WTC11 (cell line): Measurements from ENCODE around the gene ARAP1. TPM values are rescaled to one million over a fixed set of nuclear protein-coding genes. Genes with fewer than 3 reads are reported as not detected.

Experiments
- ATAC-seq: fragments of 200-7000 bp; cut with Tn5 transposase; 2 replicates; pipeline ENCODE4 v1.10.0; 2021; ENCODE audit warnings: mild to moderate bottlenecking, moderate library complexity
- CTCF ChIA-PET: fragments of 300-600 bp; sonication (Branson Sonifier 250); formaldehyde crosslinking; loops from one replicate; lab custom pipeline; 2021; ENCODE audit warnings: antibody characterized with exemption; lab: Charles Lee
- POLR2A ChIA-PET: fragments of 350-600 bp; sonication (Branson Sonifier 250); formaldehyde crosslinking; loops from one replicate; lab custom pipeline; 2021; ENCODE audit warnings: antibody characterized with exemption; lab: Charles Lee
- DNase-seq: peaks from one replicate; pipeline ENCODE4 v3.0.0; 2021; ENCODE audit warnings: low spot score
- H3K27ac Mint-ChIP-seq: 2 replicates; pipeline ENCODE4 v1.8.0; 2021; ENCODE audit warnings: mixed read lengths
- H3K27me3 Mint-ChIP-seq: 2 replicates; pipeline ENCODE4 v1.8.0; 2021; ENCODE audit warnings: low read depth, mild to moderate bottlenecking, moderate library complexity, mixed read lengths
- H3K36me3 Mint-ChIP-seq: 2 replicates; pipeline ENCODE4 v1.8.0; 2021; ENCODE audit warnings: mixed read lengths
- H3K4me1 Mint-ChIP-seq: 2 replicates; pipeline ENCODE4 v1.8.0; 2022; ENCODE audit warnings: mixed read lengths
- H3K4me3 Mint-ChIP-seq: 2 replicates; pipeline ENCODE4 v1.8.0; 2021; ENCODE audit warnings: mild to moderate bottlenecking, moderate library complexity, mixed read lengths
- H3K9me3 Mint-ChIP-seq: 2 replicates; pipeline ENCODE4 v1.8.0; 2021; ENCODE audit warnings: mixed read lengths
- AFF4 ChIP-seq: sonication (generic); formaldehyde crosslinking; IDR thresholded peaks from 2 replicates; pipeline ENCODE4 v1.8.1; 2023; ENCODE audit warnings: mild to moderate bottlenecking, missing genetic modification reagents, borderline replicate concordance
- ATF2 ChIP-seq: sonication (generic); formaldehyde crosslinking; IDR thresholded peaks from 2 replicates; pipeline ENCODE4 v1.8.1; 2022; ENCODE audit warnings: low read depth, missing genetic modification reagents, borderline replicate concordance
- ATF3 ChIP-seq: sonication (generic); formaldehyde crosslinking; conservative IDR thresholded peaks from 2 replicates; pipeline ENCODE4 v1.8.1; 2022; ENCODE audit warnings: mild to moderate bottlenecking, missing genetic modification reagents
- CREM ChIP-seq: sonication (generic); formaldehyde crosslinking; IDR thresholded peaks from 2 replicates; pipeline ENCODE4 v1.8.1; 2022; ENCODE audit warnings: mild to moderate bottlenecking, missing genetic modification reagents, moderate library complexity
- CTCF ChIP-seq: fragments of 200-600 bp; IDR thresholded peaks from 2 replicates; pipeline ENCODE4 v1.8.0; 2022; ENCODE audit warnings: antibody characterized with exemption
- E2F4 ChIP-seq: sonication (generic); formaldehyde crosslinking; IDR thresholded peaks from 2 replicates; pipeline ENCODE4 v1.8.1; 2022; ENCODE audit warnings: low read depth, mild to moderate bottlenecking, moderate library complexity, missing genetic modification reagents, borderline replicate concordance
- ERG ChIP-seq: fragments of 250-450 bp; sonication (Bioruptor Pico); IDR thresholded peaks from 2 replicates; pipeline ENCODE4 v1.8.0; 2021; ENCODE audit warnings: mild to moderate bottlenecking
- ESRRA ChIP-seq: sonication (generic); formaldehyde crosslinking; IDR thresholded peaks from 2 replicates; pipeline ENCODE4 v1.8.1; 2022; ENCODE audit warnings: mild to moderate bottlenecking, missing genetic modification reagents, borderline replicate concordance
- JAZF1 ChIP-seq: fragments of 250-450 bp; sonication (Bioruptor Pico); IDR thresholded peaks from 2 replicates; pipeline ENCODE4 v1.9.0; 2021; ENCODE audit warnings: moderate library complexity, mild to moderate bottlenecking, inconsistent platforms
- JUN ChIP-seq: sonication (generic); formaldehyde crosslinking; IDR thresholded peaks from 2 replicates; pipeline ENCODE4 v1.8.0; 2023; ENCODE audit warnings: mild to moderate bottlenecking, missing genetic modification reagents
- KAT7 ChIP-seq: sonication (generic); formaldehyde crosslinking; IDR thresholded peaks from 2 replicates; pipeline ENCODE4 v1.8.1; 2023; ENCODE audit warnings: missing genetic modification reagents, mild to moderate bottlenecking, borderline replicate concordance
- MLX ChIP-seq: sonication (generic); formaldehyde crosslinking; IDR thresholded peaks from 2 replicates; pipeline ENCODE4 v1.8.1; 2023; ENCODE audit warnings: mild to moderate bottlenecking, missing genetic modification reagents, moderate library complexity
- NFYB ChIP-seq: sonication (generic); formaldehyde crosslinking; conservative IDR thresholded peaks from 2 replicates; pipeline ENCODE4 v1.8.0; 2022; ENCODE audit warnings: low read depth, missing genetic modification reagents
- NR3C1 ChIP-seq: sonication (generic); formaldehyde crosslinking; conservative IDR thresholded peaks from 2 replicates; pipeline ENCODE4 v1.8.1; 2023; ENCODE audit warnings: low read depth, mild to moderate bottlenecking, missing genetic modification reagents
- SOX15 ChIP-seq: fragments of 250-450 bp; sonication (Bioruptor Pico); IDR thresholded peaks from 2 replicates; pipeline ENCODE4 v1.9.0; 2021; ENCODE audit warnings: mild to moderate bottlenecking
- SP1 ChIP-seq: sonication (generic); formaldehyde crosslinking; conservative IDR thresholded peaks from 2 replicates; pipeline ENCODE4 v1.8.1; 2022; ENCODE audit warnings: missing genetic modification reagents
- ZNF121 ChIP-seq: sonication (generic); formaldehyde crosslinking; IDR thresholded peaks from 2 replicates; pipeline ENCODE4 v1.8.0; 2023; ENCODE audit warnings: missing genetic modification reagents
- ZNF263 ChIP-seq: sonication (generic); formaldehyde crosslinking; IDR thresholded peaks from 2 replicates; pipeline ENCODE4 v1.8.1; 2022; ENCODE audit warnings: low read depth, mild to moderate bottlenecking, moderate library complexity, missing genetic modification reagents
- ZNF396 ChIP-seq: fragments of 250-450 bp; sonication (Bioruptor Pico); IDR thresholded peaks from 2 replicates; pipeline ENCODE4 v1.8.0; 2021; ENCODE audit warnings: mild to moderate bottlenecking, moderate library complexity, borderline replicate concordance
- total RNA-seq: library from RNA; stranded (reverse); gene quantifications from 3 replicates; pipeline ENCODE4 v1.2.3, GENCODE V29; 2021

Gene ARAP1
- total RNA-seq, 1 experiment from 2014 or later = 98.8 TPM

- no peak for TF ChIP-seq ZNF396 (CRISPR knock-in tag)
- TF ChIP-seq ZNF263 = no peak
- no peak for TF ChIP-seq CREM (CRISPR knock-in tag)
- no peak for TF ChIP-seq ERG (CRISPR knock-in tag)
- TF ChIP-seq AFF4 (CRISPR knock-in tag) = no peak
- no peak for TF ChIP-seq E2F4 (CRISPR knock-in tag)
- TF ChIP-seq NR3C1 = no peak
- TF ChIP-seq MLX (CRISPR knock-in tag) = no peak
- TF ChIP-seq, all 79 proteins: peak for 0
- no peak overlapping the region for H3K4me3 Mint-ChIP-seq
- no peaks in the 10 kb centered on the region for H3K36me3 Mint-ChIP-seq
- H3K4me1 Mint-ChIP-seq = peaks cover 17% of the 10 kb centered on the region
- ATAC-seq (no peak), DNase-seq (no peak)
- no peaks in the 10 kb centered on the region for H3K9me3 Mint-ChIP-seq
- H3K27me3 Mint-ChIP-seq = no peaks in the 10 kb centered on the region
- POLR2A ChIA-PET = interaction anchor here (1.5 kb wide), 1 partner anchor 10 kb away, joined by 5 read pairs; no protein-coding TSS in a partner anchor
- CTCF ChIA-PET = interaction anchor here (0.6 to 1.8 kb wide), 6 partner anchors 8 to 88 kb away, joined by 3 to 8 read pairs (median 3); partner anchors contain the start of gene STARD10
- no peak overlapping the region for H3K27ac Mint-ChIP-seq
Measured at GRCh38 chr11:72772059-72772458, 19.9 kb upstream of the ARAP1 start.

GRCh38 chr11:72771507-72771906 is 19.3 kb upstream of the ARAP1 start:
- POLR2A ChIA-PET = interaction anchor here (1.5 kb wide), 1 partner anchor 11 kb away, joined by 5 read pairs; no protein-coding TSS in a partner anchor
- H3K27ac Mint-ChIP-seq = no peak overlapping the region

More at GRCh38 chr11:72771507-72771906, 19.3 kb upstream of the ARAP1 start:
- no peaks in the 10 kb centered on the region for H3K27me3 Mint-ChIP-seq
- peaks cover 16% of the 10 kb centered on the region for H3K4me1 Mint-ChIP-seq
- no peaks in the 10 kb centered on the region for H3K36me3 Mint-ChIP-seq
- ATAC-seq (no peak), DNase-seq (no peak)
- H3K4me3 Mint-ChIP-seq = no peak overlapping the region
- H3K9me3 Mint-ChIP-seq = no peaks in the 10 kb centered on the region
- no peak for TF ChIP-seq ATF2 (CRISPR knock-in tag)
- no peak for TF ChIP-seq ATF3 (CRISPR knock-in tag)
- no peak for TF ChIP-seq CTCF
- TF ChIP-seq JUN (CRISPR knock-in tag) = no peak
- TF ChIP-seq SP1 (CRISPR knock-in tag) = no peak
- no peak for TF ChIP-seq E2F4 (CRISPR knock-in tag)
- TF ChIP-seq KAT7 (CRISPR knock-in tag) = no peak
- TF ChIP-seq SOX15 = no peak
- no peak for TF ChIP-seq ESRRA (CRISPR knock-in tag)
- no peak for TF ChIP-seq NFYB (CRISPR knock-in tag)
- TF ChIP-seq JAZF1 (CRISPR knock-in tag) = no peak
- no peak for TF ChIP-seq ZNF121
- TF ChIP-seq, all 79 proteins: peak for 0
- CTCF ChIA-PET = interaction anchor here (0.6 to 1.8 kb wide), 6 partner anchors 9 to 87 kb away, joined by 3 to 8 read pairs (median 4); partner anchors contain the start of gene STARD10
